ELF-1 (cell line): ENCODE data around the gene ST3GAL3.

ENCODE experiments used
- DNase-seq: peaks from one replicate; pipeline ENCODE4 v3.0.0-alpha.2; 2016; ENCODE audit warnings: low read depth, low spot score

ST3GAL3 gene

GRCh38 chr1:43783671-43784205 is 76.4 kb downstream of the ST3GAL3 start:
- DNase-seq = peak; percentile 51

GRCh38 chr1:43786201-43786958 is 79.0 kb downstream of the ST3GAL3 start:
- no peak for DNase-seq

- DNase-seq = no peak
These were observed 79.6 kb downstream of the ST3GAL3 start for GRCh38 chr1:43786960-43787359.

GRCh38 chr1:43789604-43790550 is 82.5 kb downstream of the ST3GAL3 start:
- no peak for DNase-seq

GRCh38 chr1:43791243-43791642 is 83.9 kb downstream of the ST3GAL3 start:
- no peak for DNase-seq

- DNase-seq = no peak
These were observed 88.8 kb downstream of the ST3GAL3 start for GRCh38 chr1:43796111-43796581.

GRCh38 chr1:43797891-43798290 is 90.6 kb downstream of the ST3GAL3 start:
- no peak for DNase-seq

- DNase-seq = no peak
These were observed 92.6 kb downstream of the ST3GAL3 start for GRCh38 chr1:43799656-43800635.

GRCh38 chr1:43800771-43801170 is 93.4 kb downstream of the ST3GAL3 start:
- DNase-seq = no peak

- DNase-seq = no peak
These were observed 93.9 kb downstream of the ST3GAL3 start for GRCh38 chr1:43801203-43801602.

GRCh38 chr1:43802356-43802980 is 95.1 kb downstream of the ST3GAL3 start:
- DNase-seq = no peak

GRCh38 chr1:43803105-43803504 is 95.8 kb downstream of the ST3GAL3 start:
- no peak for DNase-seq

- DNase-seq = no peak
These were observed 96.3 kb downstream of the ST3GAL3 start for GRCh38 chr1:43803646-43804045.

GRCh38 chr1:43804569-43804968 is 97.2 kb downstream of the ST3GAL3 start:
- DNase-seq = no peak

- DNase-seq = no peak
These were observed 98.0 kb downstream of the ST3GAL3 start for GRCh38 chr1:43805340-43805739.

- no peak for DNase-seq
These were observed 98.8 kb downstream of the ST3GAL3 start for GRCh38 chr1:43806183-43806582.

- no peak for DNase-seq
These were observed 101.8 kb downstream of the ST3GAL3 start for GRCh38 chr1:43809097-43809673.

- DNase-seq = no peak
These were observed 105.2 kb downstream of the ST3GAL3 start for GRCh38 chr1:43812579-43812978.

- no peak for DNase-seq
These were observed 107.1 kb downstream of the ST3GAL3 start for GRCh38 chr1:43814401-43814800.

GRCh38 chr1:43817304-43817939 is 110.1 kb downstream of the ST3GAL3 start:
- no peak for DNase-seq
